Osteoblast (primary cell): ENCODE measurements around the gene SLC6A20. TPM values are rescaled to one million over a fixed set of nuclear protein-coding genes. Genes with fewer than 3 reads are reported as not detected.

Experiments
- DNase-seq: peaks from one replicate; pipeline ENCODE4 v3.0.0; 2011; ENCODE audit warnings: low spot score, mixed read lengths; ENCODE audit not compliant: insufficient read length; ENCODE audit errors: missing footprints
- H2AFZ ChIP-seq: 2 replicates; pipeline ENCODE4 v1.6.0; 2011; ENCODE audit warnings: mild to moderate bottlenecking, low read length
- H3K27ac ChIP-seq: 2 replicates; pipeline ENCODE4 v1.5.1; 2011; ENCODE audit warnings: mild to moderate bottlenecking, low read depth, low read length, moderate library complexity
- H3K27me3 ChIP-seq: 2 replicates; pipeline ENCODE4 v1.6.0; 2012; ENCODE audit warnings: mild to moderate bottlenecking, control low read depth, inconsistent platforms, low read length, moderate library complexity; ENCODE audit not compliant: insufficient read depth
- H3K36me3 ChIP-seq: 2 replicates; pipeline ENCODE4 v1.5.1; 2011; ENCODE audit warnings: mild to moderate bottlenecking, low read length, control low read depth, moderate library complexity; ENCODE audit not compliant: insufficient read depth
- H3K4me1 ChIP-seq: 2 replicates; pipeline ENCODE4 v1.5.1; 2011; ENCODE audit warnings: mild to moderate bottlenecking, low read length, control low read depth, moderate library complexity; ENCODE audit not compliant: insufficient read depth
- H3K4me2 ChIP-seq: 2 replicates; pipeline ENCODE4 v1.6.0; 2011; ENCODE audit warnings: mild to moderate bottlenecking, low read length; ENCODE audit not compliant: insufficient read depth
- H3K4me3 ChIP-seq: fragments of 200-600 bp; sonication (generic); 3 replicates; pipeline ENCODE4 v1.5.1; 2012; ENCODE audit warnings: mild to moderate bottlenecking, low read length, inconsistent platforms; ENCODE audit not compliant: insufficient read depth
- H3K79me2 ChIP-seq: 2 replicates; pipeline ENCODE4 v1.6.0; 2012; ENCODE audit warnings: mild to moderate bottlenecking, low read length, control low read depth, inconsistent platforms; ENCODE audit not compliant: insufficient read depth
- H3K9me3 ChIP-seq: 2 replicates; pipeline ENCODE4 v1.5.1; 2011; ENCODE audit warnings: low read depth, low read length, control low read depth
- H4K20me1 ChIP-seq: 2 replicates; pipeline ENCODE4 v1.6.0; 2012; ENCODE audit warnings: mild to moderate bottlenecking, low read length, control low read depth; ENCODE audit not compliant: insufficient read depth
- CTCF ChIP-seq: IDR thresholded peaks from 2 replicates; pipeline ENCODE4 v1.5.1; 2011; ENCODE audit warnings: mild to moderate bottlenecking, low read depth, low read length, moderate library complexity; ENCODE audit errors: extremely low read depth
- total RNA-seq: library from RNA; depleted of rRNA; stranded (reverse); fragments of >200 nt; gene quantifications from 2 replicates; pipeline ENCODE4 v1.2.3, GENCODE V29; 2012

Gene SLC6A20
- total RNA-seq, 1 donor: not detected

GRCh38 chr3:45807681-45808540 is 11.6 kb upstream of the SLC6A20 start:
- no peaks in the 10 kb centered on the region for H3K9me3 ChIP-seq
- H3K27me3 ChIP-seq: peaks cover 6% of the 10 kb centered on the region
- H4K20me1 ChIP-seq: no peaks in the 10 kb centered on the region
- no peak overlapping the region for H3K4me3 ChIP-seq
- TF ChIP-seq CTCF: no peak
- H3K4me2 ChIP-seq: no peak overlapping the region
- no peaks in the 10 kb centered on the region for H3K4me1 ChIP-seq
- no peak overlapping the region for H3K27ac ChIP-seq
- no peak for DNase-seq
- H2AFZ ChIP-seq: no peak overlapping the region
- no peaks in the 10 kb centered on the region for H3K36me3 ChIP-seq
- H3K79me2 ChIP-seq: no peaks in the 10 kb centered on the region

- TF ChIP-seq CTCF: no peak
- H3K79me2 ChIP-seq: no peaks in the 10 kb centered on the region
- no peaks in the 10 kb centered on the region for H3K4me1 ChIP-seq
- no peak overlapping the region for H2AFZ ChIP-seq
- H3K4me2 ChIP-seq: no peak overlapping the region
- H3K27ac ChIP-seq: no peak overlapping the region
- peaks cover 6% of the 10 kb centered on the region for H3K27me3 ChIP-seq
- no peaks in the 10 kb centered on the region for H3K9me3 ChIP-seq
- DNase-seq: no peak
- H3K4me3 ChIP-seq: no peak overlapping the region
- H3K36me3 ChIP-seq: no peaks in the 10 kb centered on the region
- no peaks in the 10 kb centered on the region for H4K20me1 ChIP-seq
Observed at GRCh38 chr3:45807133-45807532, 10.8 kb upstream of the SLC6A20 start.

- no peaks in the 10 kb centered on the region for H3K9me3 ChIP-seq
- H3K4me3 ChIP-seq: no peak overlapping the region
- H3K79me2 ChIP-seq: no peaks in the 10 kb centered on the region
- no peak overlapping the region for H2AFZ ChIP-seq
- H3K4me1 ChIP-seq: no peaks in the 10 kb centered on the region
- TF ChIP-seq CTCF: no peak
- no peak for DNase-seq
- H3K27ac ChIP-seq: no peak overlapping the region
- no peaks in the 10 kb centered on the region for H3K36me3 ChIP-seq
- H3K27me3 ChIP-seq: peaks cover 6% of the 10 kb centered on the region
- H3K4me2 ChIP-seq: no peak overlapping the region
- H4K20me1 ChIP-seq: no peaks in the 10 kb centered on the region
Observed at GRCh38 chr3:45806072-45806471, 9.7 kb upstream of the SLC6A20 start.

GRCh38 chr3:45803252-45803935 is 7.1 kb upstream of the SLC6A20 start:
- H3K79me2 ChIP-seq: no peaks in the 10 kb centered on the region

More at GRCh38 chr3:45803252-45803935, 7.1 kb upstream of the SLC6A20 start:
- Histone ChIP-seq H3K36me3 (no peaks in the 10 kb centered on the region), H2AFZ (no peak overlapping the region), H3K4me3 (no peak overlapping the region), H3K27me3 (peaks cover 24% of the 10 kb centered on the region), H3K27ac (no peak overlapping the region), H4K20me1 (no peaks in the 10 kb centered on the region), H3K4me1 (no peaks in the 10 kb centered on the region), H3K4me2 (no peak overlapping the region), H3K9me3 (no peaks in the 10 kb centered on the region)
- TF ChIP-seq CTCF: no peak
- DNase-seq: no peak
